PFSK-1 (cell line): ENCODE results near the gene CPA4.

Source experiments
- FOXP2 ChIP-seq: optimal IDR thresholded peaks from 2 replicates; pipeline ENCODE3; 2011; ENCODE audit warnings: borderline replicate concordance, control low read depth, inconsistent platforms; ENCODE audit not compliant: insufficient read depth; ENCODE audit errors: extremely low read length, extremely low read depth
- POLR2AphosphoS5 ChIP-seq: IDR thresholded peaks from 2 replicates; pipeline ENCODE4 v1.6.1; 2012; ENCODE audit warnings: low read depth, mild to moderate bottlenecking, control low read depth, low read length, moderate library complexity
- SIN3A ChIP-seq: IDR thresholded peaks from 2 replicates; pipeline ENCODE4 v1.6.1; 2012; ENCODE audit warnings: mild to moderate bottlenecking, low read length, moderate library complexity, borderline replicate concordance; ENCODE audit not compliant: insufficient read depth
- TAF1 ChIP-seq: IDR thresholded peaks from 2 replicates; pipeline ENCODE4 v1.6.1; 2012; ENCODE audit warnings: low read length, control low read depth, borderline replicate concordance; ENCODE audit not compliant: insufficient read depth
- TF ChIP-seq, protein P1 (sequence below), 2 experiments: IDR thresholded peaks; 2 replicates each; pipeline versions ENCODE4 v1.6.1 to v1.8.0; 2011 to 2012; ENCODE audit warnings: low read depth in 2 of 2, low read length in 2 of 2, control low read depth in 1 of 2, inconsistent platforms in 1 of 2, mild to moderate bottlenecking in 1 of 2, moderate library complexity in 1 of 2; ENCODE audit not compliant: insufficient read depth in 1 of 2

DNA sequence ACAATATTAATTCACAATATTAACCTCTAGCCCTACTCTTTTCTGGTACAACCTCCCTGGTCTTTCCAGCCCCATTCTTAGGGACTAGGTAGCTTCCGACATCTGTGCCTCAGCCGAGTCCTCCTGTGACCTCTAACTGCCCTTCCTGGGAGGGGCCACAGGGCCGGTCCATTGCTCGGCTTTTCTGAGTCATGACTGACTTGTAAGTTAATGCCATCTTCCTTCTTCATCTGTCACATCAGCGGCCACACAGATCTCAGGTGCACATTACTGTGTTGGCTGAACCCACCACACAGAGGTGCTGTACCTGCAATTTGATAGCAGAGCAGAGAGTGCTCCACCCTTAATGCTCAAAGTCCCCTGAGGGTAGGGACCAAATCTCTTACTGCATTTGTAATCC, 4.1 kb upstream of the CPA4 start:
- no peak for TF ChIP-seq TAF1
- TF ChIP-seq POLR2AphosphoS5 = no peak
- no peak for TF ChIP-seq SIN3A
- TF ChIP-seq, protein P1, sequence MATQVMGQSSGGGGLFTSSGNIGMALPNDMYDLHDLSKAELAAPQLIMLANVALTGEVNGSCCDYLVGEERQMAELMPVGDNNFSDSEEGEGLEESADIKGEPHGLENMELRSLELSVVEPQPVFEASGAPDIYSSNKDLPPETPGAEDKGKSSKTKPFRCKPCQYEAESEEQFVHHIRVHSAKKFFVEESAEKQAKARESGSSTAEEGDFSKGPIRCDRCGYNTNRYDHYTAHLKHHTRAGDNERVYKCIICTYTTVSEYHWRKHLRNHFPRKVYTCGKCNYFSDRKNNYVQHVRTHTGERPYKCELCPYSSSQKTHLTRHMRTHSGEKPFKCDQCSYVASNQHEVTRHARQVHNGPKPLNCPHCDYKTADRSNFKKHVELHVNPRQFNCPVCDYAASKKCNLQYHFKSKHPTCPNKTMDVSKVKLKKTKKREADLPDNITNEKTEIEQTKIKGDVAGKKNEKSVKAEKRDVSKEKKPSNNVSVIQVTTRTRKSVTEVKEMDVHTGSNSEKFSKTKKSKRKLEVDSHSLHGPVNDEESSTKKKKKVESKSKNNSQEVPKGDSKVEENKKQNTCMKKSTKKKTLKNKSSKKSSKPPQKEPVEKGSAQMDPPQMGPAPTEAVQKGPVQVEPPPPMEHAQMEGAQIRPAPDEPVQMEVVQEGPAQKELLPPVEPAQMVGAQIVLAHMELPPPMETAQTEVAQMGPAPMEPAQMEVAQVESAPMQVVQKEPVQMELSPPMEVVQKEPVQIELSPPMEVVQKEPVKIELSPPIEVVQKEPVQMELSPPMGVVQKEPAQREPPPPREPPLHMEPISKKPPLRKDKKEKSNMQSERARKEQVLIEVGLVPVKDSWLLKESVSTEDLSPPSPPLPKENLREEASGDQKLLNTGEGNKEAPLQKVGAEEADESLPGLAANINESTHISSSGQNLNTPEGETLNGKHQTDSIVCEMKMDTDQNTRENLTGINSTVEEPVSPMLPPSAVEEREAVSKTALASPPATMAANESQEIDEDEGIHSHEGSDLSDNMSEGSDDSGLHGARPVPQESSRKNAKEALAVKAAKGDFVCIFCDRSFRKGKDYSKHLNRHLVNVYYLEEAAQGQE (IDR thresholded peaks at IDR 0.05; ENCODE audit: insufficient read depth in 1 of 2, low read depth in 2 of 2, low read length in 2 of 2) = no peak
- TF ChIP-seq FOXP2 = no peak
